GM12801 (cell line): ENCODE results near the gene PDZK1IP1.

Experiments
- CTCF ChIP-seq: IDR thresholded peaks from one replicate; pipeline ENCODE4 v1.5.1; 2011; ENCODE audit warnings: control low read depth; ENCODE audit not compliant: insufficient read length; ENCODE audit errors: extremely low read depth

Gene PDZK1IP1

GRCh38 chr1:47226839-47227215, 37.0 kb upstream of the PDZK1IP1 start:
- TF ChIP-seq CTCF = no peak

- no peak for TF ChIP-seq CTCF
Measured at GRCh38 chr1:47226121-47226838, 36.4 kb upstream of the PDZK1IP1 start.

- TF ChIP-seq CTCF = no peak
Measured at GRCh38 chr1:47225430-47226100, 35.7 kb upstream of the PDZK1IP1 start.

GRCh38 chr1:47224676-47225399, 35.0 kb upstream of the PDZK1IP1 start:
- TF ChIP-seq CTCF = no peak

GRCh38 chr1:47223921-47224675, 34.3 kb upstream of the PDZK1IP1 start:
- no peak for TF ChIP-seq CTCF

GRCh38 chr1:47223174-47223920, 33.5 kb upstream of the PDZK1IP1 start:
- no peak for TF ChIP-seq CTCF
